Thyroid gland (tissue), 4 donors: Measurements from ENCODE around the gene BUD23.

Source experiments
- POLR2A ChIP-seq, 2 donors: fragments of 450-650 bp; IDR thresholded peaks; one replicate each; pipeline ENCODE4 v1.6.1; 2017; ENCODE audit warnings: antibody characterized with exemption in 2 of 2, mild to moderate bottlenecking in 2 of 2, moderate library complexity in 1 of 2
- TF ChIP-seq, protein P1 (sequence below), 6 experiments: fragments of 200-600 bp in 3 of 6; fragments of 450-650 bp in 3 of 6; sonication (generic) in 3 of 6; IDR thresholded peaks; one replicate each; pipeline ENCODE4 v1.5.1; 2016 to 2019; ENCODE audit warnings: antibody characterized with exemption in 6 of 6, mild to moderate bottlenecking in 2 of 6, inconsistent platforms in 1 of 6, moderate library complexity in 1 of 6

DNA sequence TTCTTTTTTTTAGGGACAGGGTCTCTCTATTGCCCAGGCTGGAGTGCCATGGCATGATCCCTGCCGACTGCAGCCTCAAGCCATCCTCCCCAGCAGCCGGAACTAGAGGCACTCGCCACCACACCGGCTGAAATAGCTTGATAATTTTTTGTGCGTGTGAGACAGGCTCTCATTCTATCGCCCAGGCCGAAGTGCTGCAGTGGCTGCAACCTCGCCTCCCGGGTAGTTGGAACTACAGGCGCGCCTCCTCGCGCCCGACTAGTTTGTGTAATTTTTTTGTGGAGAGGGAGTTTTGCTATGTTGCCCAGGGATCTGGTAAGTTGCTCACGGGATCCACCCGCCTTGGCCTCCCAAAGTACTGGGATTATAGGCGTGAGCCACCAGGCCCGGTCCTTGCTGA, 1.9 kb downstream of the BUD23 start:
- TF ChIP-seq, protein P1, sequence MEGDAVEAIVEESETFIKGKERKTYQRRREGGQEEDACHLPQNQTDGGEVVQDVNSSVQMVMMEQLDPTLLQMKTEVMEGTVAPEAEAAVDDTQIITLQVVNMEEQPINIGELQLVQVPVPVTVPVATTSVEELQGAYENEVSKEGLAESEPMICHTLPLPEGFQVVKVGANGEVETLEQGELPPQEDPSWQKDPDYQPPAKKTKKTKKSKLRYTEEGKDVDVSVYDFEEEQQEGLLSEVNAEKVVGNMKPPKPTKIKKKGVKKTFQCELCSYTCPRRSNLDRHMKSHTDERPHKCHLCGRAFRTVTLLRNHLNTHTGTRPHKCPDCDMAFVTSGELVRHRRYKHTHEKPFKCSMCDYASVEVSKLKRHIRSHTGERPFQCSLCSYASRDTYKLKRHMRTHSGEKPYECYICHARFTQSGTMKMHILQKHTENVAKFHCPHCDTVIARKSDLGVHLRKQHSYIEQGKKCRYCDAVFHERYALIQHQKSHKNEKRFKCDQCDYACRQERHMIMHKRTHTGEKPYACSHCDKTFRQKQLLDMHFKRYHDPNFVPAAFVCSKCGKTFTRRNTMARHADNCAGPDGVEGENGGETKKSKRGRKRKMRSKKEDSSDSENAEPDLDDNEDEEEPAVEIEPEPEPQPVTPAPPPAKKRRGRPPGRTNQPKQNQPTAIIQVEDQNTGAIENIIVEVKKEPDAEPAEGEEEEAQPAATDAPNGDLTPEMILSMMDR (IDR thresholded peaks at IDR 0.05): no peak
- no peak for TF ChIP-seq POLR2A (IDR thresholded peaks at IDR 0.05)
